Epithelial cell of esophagus (primary cell): ENCODE data around the gene ZNF443.

ENCODE experiments used
- DNase-seq: peaks from one replicate; pipeline ENCODE4 v3.0.0; 2010; ENCODE audit warnings: low read depth
- H3K4me3 ChIP-seq: 2 replicates; pipeline ENCODE4 v1.5.1; 2011; ENCODE audit warnings: mild to moderate bottlenecking, low read length, control low read depth
- TF ChIP-seq, protein P1 (sequence below): IDR thresholded peaks from 2 replicates; pipeline ENCODE4 v1.5.1; 2011; ENCODE audit warnings: low read depth, mild to moderate bottlenecking, low read length, control low read depth, inconsistent platforms; ENCODE audit not compliant: insufficient read depth; ENCODE audit errors: missing control alignments

ZNF443 gene

DNA sequence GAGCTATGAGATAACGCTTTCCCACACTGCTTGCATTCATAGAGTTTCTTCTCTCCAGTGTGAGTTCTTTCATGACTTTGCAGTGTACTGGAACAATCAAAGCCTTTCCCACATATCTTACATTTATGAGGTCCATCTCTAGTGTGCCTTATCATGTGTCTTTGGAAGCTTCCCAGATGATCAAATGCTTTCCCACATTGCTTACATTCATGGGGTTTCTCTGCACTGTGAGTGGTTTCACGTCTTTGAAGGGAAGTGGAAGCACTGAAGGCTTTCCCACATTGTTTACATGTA, 60.4 kb downstream of the ZNF443 start:
- DNase-seq, result no peak
- no peak overlapping the region for H3K4me3 ChIP-seq
- TF ChIP-seq, protein P1, sequence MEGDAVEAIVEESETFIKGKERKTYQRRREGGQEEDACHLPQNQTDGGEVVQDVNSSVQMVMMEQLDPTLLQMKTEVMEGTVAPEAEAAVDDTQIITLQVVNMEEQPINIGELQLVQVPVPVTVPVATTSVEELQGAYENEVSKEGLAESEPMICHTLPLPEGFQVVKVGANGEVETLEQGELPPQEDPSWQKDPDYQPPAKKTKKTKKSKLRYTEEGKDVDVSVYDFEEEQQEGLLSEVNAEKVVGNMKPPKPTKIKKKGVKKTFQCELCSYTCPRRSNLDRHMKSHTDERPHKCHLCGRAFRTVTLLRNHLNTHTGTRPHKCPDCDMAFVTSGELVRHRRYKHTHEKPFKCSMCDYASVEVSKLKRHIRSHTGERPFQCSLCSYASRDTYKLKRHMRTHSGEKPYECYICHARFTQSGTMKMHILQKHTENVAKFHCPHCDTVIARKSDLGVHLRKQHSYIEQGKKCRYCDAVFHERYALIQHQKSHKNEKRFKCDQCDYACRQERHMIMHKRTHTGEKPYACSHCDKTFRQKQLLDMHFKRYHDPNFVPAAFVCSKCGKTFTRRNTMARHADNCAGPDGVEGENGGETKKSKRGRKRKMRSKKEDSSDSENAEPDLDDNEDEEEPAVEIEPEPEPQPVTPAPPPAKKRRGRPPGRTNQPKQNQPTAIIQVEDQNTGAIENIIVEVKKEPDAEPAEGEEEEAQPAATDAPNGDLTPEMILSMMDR, result no peak

DNA sequence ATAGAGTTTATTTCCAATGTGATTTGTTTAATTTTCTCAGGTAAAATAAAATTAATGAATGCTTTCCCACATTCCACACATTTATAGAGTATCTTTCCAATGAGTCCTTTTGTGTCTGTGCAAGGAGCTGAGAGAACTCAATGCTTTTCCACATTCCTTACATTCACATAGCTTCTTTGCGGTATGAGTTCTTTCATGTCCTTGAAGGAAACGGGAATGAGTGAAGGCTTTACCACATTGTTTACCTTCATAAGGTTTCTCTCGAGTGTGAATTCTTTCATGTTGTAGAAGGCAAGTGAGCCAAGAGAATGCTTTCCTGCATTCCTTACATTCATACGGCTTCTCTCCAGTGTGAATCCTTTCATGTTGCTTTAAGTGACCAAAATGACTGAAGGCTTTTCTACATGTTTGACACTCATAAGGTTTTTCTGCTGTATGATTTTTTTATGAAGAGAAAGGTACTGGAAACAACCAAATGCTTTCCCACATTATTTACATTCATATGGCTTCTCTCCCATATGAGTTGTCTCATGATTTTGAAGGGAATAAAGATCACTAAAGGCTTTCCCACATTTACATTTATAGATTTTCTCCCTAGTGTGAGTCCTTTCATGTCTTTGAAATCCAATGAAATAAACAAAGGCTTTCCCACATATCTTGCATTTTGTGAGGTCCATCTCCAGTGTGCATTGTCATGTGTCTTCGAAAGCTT, 60.9 kb downstream of the ZNF443 start:
- TF ChIP-seq, protein P1, result no peak
- no peak for DNase-seq
- H3K4me3 ChIP-seq, result no peak overlapping the region
